ENCODE data around the gene GABBR2.

GABBR2 gene

DNA sequence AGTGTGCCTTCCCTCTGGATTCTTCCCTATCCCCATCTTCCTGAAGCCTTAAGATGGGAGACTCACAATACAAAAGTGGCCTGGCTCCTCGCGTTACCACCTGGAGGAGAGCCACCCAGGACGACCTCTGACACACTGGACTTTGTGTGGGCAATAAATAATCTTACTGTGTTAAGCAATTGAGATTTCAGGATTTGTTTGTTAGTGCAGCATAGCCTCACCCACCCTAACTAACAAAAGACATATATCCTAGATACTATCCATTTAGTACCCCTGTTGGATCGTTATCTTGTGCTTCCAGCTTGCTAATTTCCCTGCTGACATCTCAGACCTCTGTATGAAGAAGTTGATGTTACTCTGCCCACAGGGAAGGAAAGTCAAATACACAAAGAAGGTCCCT, 7.9 kb downstream of the GABBR2 start:
- H3K4me3 ChIP-seq (replicated peaks in 1 of 2; ENCODE audit: low read depth in 2 of 2, low read length in 2 of 2): no peak overlapping the region
- TF ChIP-seq, protein P1, sequence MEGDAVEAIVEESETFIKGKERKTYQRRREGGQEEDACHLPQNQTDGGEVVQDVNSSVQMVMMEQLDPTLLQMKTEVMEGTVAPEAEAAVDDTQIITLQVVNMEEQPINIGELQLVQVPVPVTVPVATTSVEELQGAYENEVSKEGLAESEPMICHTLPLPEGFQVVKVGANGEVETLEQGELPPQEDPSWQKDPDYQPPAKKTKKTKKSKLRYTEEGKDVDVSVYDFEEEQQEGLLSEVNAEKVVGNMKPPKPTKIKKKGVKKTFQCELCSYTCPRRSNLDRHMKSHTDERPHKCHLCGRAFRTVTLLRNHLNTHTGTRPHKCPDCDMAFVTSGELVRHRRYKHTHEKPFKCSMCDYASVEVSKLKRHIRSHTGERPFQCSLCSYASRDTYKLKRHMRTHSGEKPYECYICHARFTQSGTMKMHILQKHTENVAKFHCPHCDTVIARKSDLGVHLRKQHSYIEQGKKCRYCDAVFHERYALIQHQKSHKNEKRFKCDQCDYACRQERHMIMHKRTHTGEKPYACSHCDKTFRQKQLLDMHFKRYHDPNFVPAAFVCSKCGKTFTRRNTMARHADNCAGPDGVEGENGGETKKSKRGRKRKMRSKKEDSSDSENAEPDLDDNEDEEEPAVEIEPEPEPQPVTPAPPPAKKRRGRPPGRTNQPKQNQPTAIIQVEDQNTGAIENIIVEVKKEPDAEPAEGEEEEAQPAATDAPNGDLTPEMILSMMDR (IDR thresholded peaks at IDR 0.05; ENCODE audit: low read depth, low read length): no peak
- no peak for DNase-seq (ENCODE audit: low read depth in 2 of 2)

DNA sequence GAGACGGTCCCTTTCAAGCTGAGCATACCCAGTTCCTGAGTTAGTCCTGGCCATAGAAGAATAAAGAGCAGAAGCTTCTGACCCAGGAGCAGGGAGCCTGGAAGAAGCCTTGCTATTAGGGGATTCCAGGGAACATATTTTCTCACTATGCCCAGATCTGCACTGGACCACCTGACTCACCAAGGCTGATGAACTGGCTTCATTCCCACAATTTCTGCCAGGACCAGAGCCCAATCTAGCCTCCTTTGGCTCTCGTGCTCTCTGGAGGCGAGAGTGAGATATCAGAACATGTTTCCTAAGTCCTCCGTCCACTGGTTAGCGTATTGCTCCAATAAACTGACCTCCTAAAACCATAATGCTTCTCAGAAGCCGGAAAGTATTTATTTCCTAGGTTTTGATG, 9.9 kb downstream of the GABBR2 start:
- TF ChIP-seq, protein P1 (IDR thresholded peaks at IDR 0.05; ENCODE audit: low read depth, low read length): no peak
- no peak for DNase-seq (ENCODE audit: low read depth in 2 of 2)
- H3K4me3 ChIP-seq (replicated peaks in 1 of 2; ENCODE audit: low read depth in 2 of 2, low read length in 2 of 2): no peak overlapping the region

DNA sequence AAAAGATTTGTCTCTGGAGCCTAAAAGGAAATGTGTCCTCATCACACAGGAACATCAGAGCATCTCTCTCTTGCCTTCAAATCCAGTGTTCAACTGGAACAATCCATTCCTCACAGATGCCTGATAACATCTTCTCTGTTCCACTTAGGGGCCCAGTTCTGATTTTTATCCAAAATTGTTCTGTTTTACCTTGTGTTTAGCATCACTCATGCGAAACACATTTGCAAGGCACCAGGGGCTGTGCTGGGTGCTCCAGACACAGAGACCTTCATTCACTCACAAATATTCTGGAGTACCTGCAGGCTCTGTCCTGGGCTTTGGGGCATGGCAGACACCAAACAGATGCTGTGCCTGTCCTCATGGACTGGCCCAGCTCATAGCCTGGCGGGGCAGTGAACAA, 13.8 kb downstream of the GABBR2 start:
- H3K4me3 ChIP-seq (replicated peaks in 1 of 2; ENCODE audit: low read depth in 2 of 2, low read length in 2 of 2): no peak overlapping the region
- TF ChIP-seq, protein P1 (IDR thresholded peaks at IDR 0.05; ENCODE audit: low read depth, low read length): no peak
- no peak for DNase-seq (ENCODE audit: low read depth in 2 of 2)

DNA sequence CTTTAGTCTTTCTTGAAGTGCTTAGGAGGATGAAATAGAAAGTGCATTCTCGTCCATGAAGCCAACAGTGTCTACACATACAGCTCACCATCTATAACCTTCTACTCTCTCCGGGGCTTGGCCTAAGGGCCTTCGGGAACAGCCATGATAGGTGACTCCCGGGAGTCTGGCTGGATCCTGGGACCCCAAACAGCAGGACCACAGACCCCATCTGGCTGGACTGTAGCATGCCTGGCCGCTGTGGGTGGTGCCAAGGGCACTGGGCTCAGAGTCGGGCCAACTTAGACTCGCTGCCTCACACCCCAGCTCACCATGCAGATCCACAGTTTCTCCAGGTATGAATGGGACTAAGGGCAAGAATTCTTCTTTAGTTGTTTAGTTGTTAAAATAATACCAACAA, 16.3 kb downstream of the GABBR2 start:
- TF ChIP-seq, protein P1 (IDR thresholded peaks at IDR 0.05; ENCODE audit: low read depth, low read length): no peak
- DNase-seq (ENCODE audit: low read depth in 2 of 2): no peak
- H3K4me3 ChIP-seq (replicated peaks in 1 of 2; ENCODE audit: low read depth in 2 of 2, low read length in 2 of 2): no peak overlapping the region

DNA sequence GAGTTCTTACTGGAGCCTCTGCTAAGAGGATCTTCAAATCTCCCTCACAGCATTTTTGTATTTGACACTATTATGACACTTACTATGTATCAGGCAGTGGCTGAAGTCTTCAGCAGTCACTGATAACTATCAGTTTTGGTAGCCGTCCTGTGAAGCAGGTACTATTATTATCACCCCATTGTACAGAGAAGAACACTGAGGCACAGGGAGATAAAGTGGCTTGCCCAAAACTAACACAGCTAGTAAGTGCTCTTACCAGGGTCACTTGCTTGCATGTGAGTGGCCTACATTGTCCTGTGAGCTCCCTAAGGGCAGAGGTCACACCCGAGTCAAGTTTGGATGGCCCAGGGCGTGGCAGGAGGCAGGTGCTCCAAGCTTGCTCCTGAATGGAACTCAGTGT, 16.8 kb downstream of the GABBR2 start:
- H3K4me3 ChIP-seq (replicated peaks in 1 of 2; ENCODE audit: low read depth in 2 of 2, low read length in 2 of 2): no peak overlapping the region
- TF ChIP-seq, protein P1 (IDR thresholded peaks at IDR 0.05; ENCODE audit: low read depth, low read length): no peak
- DNase-seq (ENCODE audit: low read depth in 2 of 2): no peak

DNA sequence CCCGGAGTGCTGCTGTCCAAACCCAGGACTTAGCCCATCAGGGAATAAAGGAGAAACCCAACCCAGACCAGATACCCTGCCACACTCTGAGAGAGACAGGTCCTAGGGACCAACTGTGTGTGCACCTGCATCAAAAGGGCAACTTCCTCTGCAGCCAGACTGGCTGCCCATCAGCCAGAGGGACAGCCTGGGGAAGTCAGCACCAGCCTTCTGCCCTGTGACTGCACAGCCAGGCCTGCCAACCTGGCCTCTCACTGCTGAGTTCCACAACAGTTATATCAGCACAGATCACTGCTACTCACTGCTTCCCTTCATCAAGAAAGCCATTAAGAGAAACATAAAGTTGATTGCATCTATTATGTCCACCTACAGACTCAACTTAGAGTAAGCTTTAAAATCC, 18.0 kb downstream of the GABBR2 start:
- no peak for DNase-seq (ENCODE audit: low read depth in 2 of 2)
- no peak overlapping the region for H3K4me3 ChIP-seq (replicated peaks in 1 of 2; ENCODE audit: low read depth in 2 of 2, low read length in 2 of 2)

More for the DNA sequence above, 18.0 kb downstream of the GABBR2 start:
- TF ChIP-seq, protein P1 (IDR thresholded peaks at IDR 0.05; ENCODE audit: low read depth, low read length): no peak
